Parathyroid adenoma (tissue), 2 donors: ENCODE data around the gene PTAR1.

ENCODE experiments used
- H2AFZ ChIP-seq: fragments of 300-600 bp; sonication (generic); one replicate; pipeline ENCODE4 v1.7.0; 2017; ENCODE audit warnings: antibody characterized with exemption, mild to moderate bottlenecking
- H3K27ac ChIP-seq: fragments of 300-600 bp; sonication (generic); one replicate; pipeline ENCODE4 v1.7.0; 2017
- H3K27me3 ChIP-seq: fragments of 300-600 bp; sonication (generic); one replicate; pipeline ENCODE4 v1.7.0; 2017; ENCODE audit warnings: low read length; ENCODE audit not compliant: control insufficient read depth, insufficient read depth
- H3K36me3 ChIP-seq: fragments of 300-600 bp; sonication (generic); one replicate; pipeline ENCODE4 v1.7.0; 2017; ENCODE audit warnings: low read length; ENCODE audit not compliant: control insufficient read depth, insufficient read depth
- H3K4me1 ChIP-seq: fragments of 300-600 bp; sonication (generic); one replicate; pipeline ENCODE4 v1.7.0; 2017; ENCODE audit warnings: control low read depth
- H3K4me2 ChIP-seq: fragments of 300-600 bp; sonication (generic); one replicate; pipeline ENCODE4 v1.7.0; 2017; ENCODE audit warnings: low read length
- H3K4me3 ChIP-seq: fragments of 300-600 bp; sonication (generic); one replicate; pipeline ENCODE4 v1.7.0; 2017; ENCODE audit warnings: low read depth, low read length
- H3K79me2 ChIP-seq: fragments of 300-600 bp; sonication (generic); one replicate; pipeline ENCODE4 v1.7.0; 2017; ENCODE audit warnings: control low read depth
- H3K9ac ChIP-seq: fragments of 300-600 bp; sonication (generic); one replicate; pipeline ENCODE4 v1.7.0; 2017; ENCODE audit warnings: mild to moderate bottlenecking
- H3K9me3 ChIP-seq: fragments of 300-600 bp; sonication (generic); one replicate; pipeline ENCODE4 v1.7.0; 2017; ENCODE audit warnings: low read length; ENCODE audit not compliant: control insufficient read depth
- CTCF ChIP-seq: fragments of 300-600 bp; sonication (generic); IDR thresholded peaks from one replicate; pipeline ENCODE4 v1.7.0; 2017; ENCODE audit warnings: antibody characterized with exemption, mild to moderate bottlenecking
- donor health status: primary hyperparathyroidism.

The PTAR1 gene

GRCh38 chr9:69715825-69716224, 44.0 kb downstream of the PTAR1 start:
- Histone ChIP-seq H3K27me3 (no peaks in the 10 kb centered on the region), H3K27ac (no peak overlapping the region), H3K79me2 (no peaks in the 10 kb centered on the region), H3K4me3 (no peak overlapping the region), H3K4me1 (no peaks in the 10 kb centered on the region), H2AFZ (no peak overlapping the region), H3K36me3 (no peaks in the 10 kb centered on the region), H3K4me2 (no peak overlapping the region), H3K9ac (no peak overlapping the region), H3K9me3 (no peaks in the 10 kb centered on the region)
- TF ChIP-seq CTCF: no peak

- no peak for TF ChIP-seq CTCF
- Histone ChIP-seq H3K27me3 (no peaks in the 10 kb centered on the region), H2AFZ (no peak overlapping the region)
Measured at GRCh38 chr9:69715096-69715495, 44.7 kb downstream of the PTAR1 start.

GRCh38 chr9:69697475-69697874, 62.3 kb downstream of the PTAR1 start:
- Histone ChIP-seq H3K4me3 (no peak overlapping the region), H3K27me3 (no peaks in the 10 kb centered on the region), H3K36me3 (no peaks in the 10 kb centered on the region), H3K27ac (no peak overlapping the region), H3K9ac (no peak overlapping the region), H3K9me3 (no peaks in the 10 kb centered on the region), H2AFZ (no peak overlapping the region), H3K79me2 (no peaks in the 10 kb centered on the region), H3K4me2 (no peak overlapping the region), H3K4me1 (no peaks in the 10 kb centered on the region)
- no peak for TF ChIP-seq CTCF

More at GRCh38 chr9:69715096-69715495, 44.7 kb downstream of the PTAR1 start:
- Histone ChIP-seq H3K4me1 (no peaks in the 10 kb centered on the region), H3K4me2 (no peak overlapping the region), H3K9ac (no peak overlapping the region), H3K79me2 (no peaks in the 10 kb centered on the region), H3K9me3 (no peaks in the 10 kb centered on the region), H3K36me3 (no peaks in the 10 kb centered on the region), H3K27ac (no peak overlapping the region), H3K4me3 (no peak overlapping the region)

- Histone ChIP-seq H3K79me2 (no peaks in the 10 kb centered on the region), H3K36me3 (no peaks in the 10 kb centered on the region), H3K9me3 (no peaks in the 10 kb centered on the region), H3K4me2 (no peak overlapping the region), H3K27ac (no peak overlapping the region), H3K4me1 (no peaks in the 10 kb centered on the region), H2AFZ (no peak overlapping the region), H3K4me3 (no peak overlapping the region), H3K9ac (no peak overlapping the region), H3K27me3 (no peaks in the 10 kb centered on the region)
- TF ChIP-seq CTCF: no peak
Measured at GRCh38 chr9:69696802-69697201, 63.0 kb downstream of the PTAR1 start.

- Histone ChIP-seq H3K27me3 (no peaks in the 10 kb centered on the region), H3K9me3 (no peaks in the 10 kb centered on the region), H3K4me3 (no peak overlapping the region), H3K27ac (no peak overlapping the region), H3K4me2 (no peak overlapping the region), H3K36me3 (no peaks in the 10 kb centered on the region), H3K9ac (no peak overlapping the region), H3K79me2 (no peaks in the 10 kb centered on the region), H2AFZ (no peak overlapping the region), H3K4me1 (no peaks in the 10 kb centered on the region)
- TF ChIP-seq CTCF: no peak
Measured at GRCh38 chr9:69689991-69690538, 69.7 kb downstream of the PTAR1 start.
